K562 treated with DMSO at 1 percent for 24 hours (cell line): ENCODE data around the gene CDNF. TPM values are rescaled to one million over a fixed set of nuclear protein-coding genes. Genes with fewer than 3 reads are reported as not detected.

Experiments
- total RNA-seq: library from RNA; unstranded; fragments of 300-600 nt; gene quantifications from 2 replicates; pipeline ENCODE4 v1.2.3, GENCODE V29; 2022; ENCODE audit warnings: low read depth; ENCODE audit not compliant: insufficient read depth

CDNF gene
- 3.7 and 3.8 TPM in 2 replicates for total RNA-seq

GRCh38 chr10:14837757-14838581 is at the start of gene CDNF, which contains the start of the genes HSPA14 and MSANTD7:
TSS of gene CDNF (minus strand) at chr10:14838037. CDS start at chr10:14837946, 91 bp downstream.
TSS of gene HSPA14 (plus strand) at chr10:14838306. CDS start at chr10:14838403, 97 bp downstream.
TSS of gene MSANTD7 (plus strand) at chr10:14838306. CDS start at chr10:14842285, 3,979 bp downstream.

GRCh38 chr10:14878266-14879123 is 40.7 kb upstream of the CDNF start, which contains the start of gene SUV39H2:
TSS of gene SUV39H2 (plus strand) at chr10:14878866. CDS start at chr10:14878889, 23 bp downstream.

GRCh38 chr10:14774797-14775196 is 63.0 kb downstream of the CDNF start, which contains the start of gene FAM107B:
TSS of gene FAM107B (minus strand) at chr10:14774897. CDS start at chr10:14774663, 234 bp downstream.

Other genes starting within 250 kb of the CDNF start
- 4.9 and 7.4 TPM in 2 replicates for gene FAM107B, start 63.1 kb downstream of the CDNF start, total RNA-seq
- 16.2 and 20.1 TPM in 2 replicates for gene HSPA14, start 269 bp upstream of the CDNF start, total RNA-seq
- gene MSANTD7, start 269 bp upstream of the CDNF start, total RNA-seq: 14.7 and 15.7 TPM in 2 replicates
- 8.5 and 11.9 TPM in 2 replicates for gene SUV39H2, start 40.8 kb upstream of the CDNF start, total RNA-seq
- gene DCLRE1C, start 116.1 kb upstream of the CDNF start, total RNA-seq: 8.1 and 10.0 TPM in 2 replicates
- gene MEIG1, start 121.4 kb upstream of the CDNF start, total RNA-seq: 1.8 TPM in 1 of 2 replicates, not detected in the other
- 0.25 TPM in 1 of 2 replicates, not detected in the other for gene OLAH, start 205.9 kb upstream of the CDNF start, total RNA-seq